HepG2 (cell line): ENCODE results near the gene COQ8B. TPM values are rescaled to one million over a fixed set of nuclear protein-coding genes. Genes with fewer than 3 reads are reported as not detected.

ENCODE experiments used
- BHLHE40 ChIP-seq: IDR thresholded peaks from 2 replicates; pipeline ENCODE4 v1.6.1; 2011; ENCODE audit warnings: low read length, improper control_type of control experiment
- CENPT ChIP-seq: sonication (generic); formaldehyde crosslinking; IDR thresholded peaks from 2 replicates; pipeline ENCODE4 v1.8.0; 2022; ENCODE audit warnings: low read depth, mild to moderate bottlenecking, moderate library complexity, missing genetic modification reagents
- CREB1 ChIP-seq, 2 experiments: fragments of 450-650 bp in 1 of 2; IDR thresholded peaks; 2 replicates each; pipeline ENCODE4 v1.6.1; 2016 to 2017; ENCODE audit warnings: control low read depth in 1 of 2, mild to moderate bottlenecking in 1 of 2, missing compliant biosample characterization in 1 of 2, missing genetic modification characterization in 1 of 2
- FIP1L1 ChIP-seq: fragments of 200-400 bp; formaldehyde crosslinking; IDR thresholded peaks from 2 replicates; pipeline ENCODE4 v1.6.1; 2018; ENCODE audit warnings: low read depth, mild to moderate bottlenecking, low read length, moderate library complexity, borderline replicate concordance; ENCODE audit not compliant: insufficient read depth
- FOXJ3 ChIP-seq: sonication (generic); formaldehyde crosslinking; IDR thresholded peaks from 2 replicates; pipeline ENCODE4 v1.4.0; 2020; ENCODE audit warnings: missing genetic modification reagents, mild to moderate bottlenecking, borderline replicate concordance
- GABPA ChIP-seq, 2 experiments: IDR thresholded peaks; 2 replicates each; pipeline ENCODE4 v1.6.1; 2011 to 2016; ENCODE audit warnings: low read depth in 2 of 2, low read length in 1 of 2, missing biosample characterization in 1 of 2, missing genetic modification characterization in 1 of 2
- HCFC1 ChIP-seq: fragments of 150-350 bp; IDR thresholded peaks from 2 replicates; pipeline ENCODE4 v1.6.1; 2014; ENCODE audit warnings: low read depth, low read length
- LCORL ChIP-seq, 2 experiments: fragments of 450-650 bp in 1 of 2; sonication (generic) in 1 of 2; formaldehyde crosslinking in 1 of 2; IDR thresholded peaks; 2 replicates each; pipeline versions ENCODE4 v1.5.0 to v1.6.1; 2017 to 2020; ENCODE audit warnings: antibody characterized with exemption in 1 of 2, missing genetic modification reagents in 1 of 2
- MBNL3 ChIP-seq: fragments of 250-450 bp; sonication (Bioruptor Pico); conservative IDR thresholded peaks from 2 replicates; pipeline ENCODE4 v1.8.0; 2022; ENCODE audit warnings: mild to moderate bottlenecking, inconsistent platforms
- NCOR1 ChIP-seq: fragments of 200-600 bp; sonication (generic); IDR thresholded peaks from 2 replicates; pipeline ENCODE4 v1.7.0; 2017; ENCODE audit warnings: antibody characterized with exemption, low read length, borderline replicate concordance
- NR2F6 ChIP-seq, 2 experiments: IDR thresholded peaks; 2 replicates each; pipeline ENCODE4 v1.6.1; 2016; ENCODE audit warnings: antibody characterized with exemption in 1 of 2, mild to moderate bottlenecking in 1 of 2
- PHF21A ChIP-seq: sonication (generic); formaldehyde crosslinking; IDR thresholded peaks from 2 replicates; pipeline ENCODE4 v1.5.0; 2020; ENCODE audit warnings: mild to moderate bottlenecking, missing genetic modification reagents
- SIX4 ChIP-seq: sonication (generic); formaldehyde crosslinking; IDR thresholded peaks from 2 replicates; pipeline ENCODE4 v1.4.0; 2020; ENCODE audit warnings: missing genetic modification reagents
- SNAPC2 ChIP-seq: sonication (generic); formaldehyde crosslinking; IDR thresholded peaks from 2 replicates; pipeline ENCODE4 v1.8.1; 2022; ENCODE audit warnings: mild to moderate bottlenecking, missing genetic modification reagents
- SP4 ChIP-seq: sonication (generic); formaldehyde crosslinking; IDR thresholded peaks from 2 replicates; pipeline ENCODE4 v1.8.1; 2023; ENCODE audit warnings: mild to moderate bottlenecking, missing genetic modification reagents
- TBX3 ChIP-seq: fragments of 450-650 bp; IDR thresholded peaks from 2 replicates; pipeline ENCODE4 v1.6.1; 2017; ENCODE audit warnings: antibody characterized with exemption, mild to moderate bottlenecking, inconsistent platforms, borderline replicate concordance
- TFDP2 ChIP-seq: sonication (generic); formaldehyde crosslinking; IDR thresholded peaks from 2 replicates; pipeline ENCODE4 v1.4.0; 2020; ENCODE audit warnings: missing genetic modification reagents
- TRIM24 ChIP-seq: sonication (generic); formaldehyde crosslinking; IDR thresholded peaks from 2 replicates; pipeline ENCODE4 v1.8.0; 2022; ENCODE audit warnings: mild to moderate bottlenecking, missing genetic modification reagents
- ZBTB46 ChIP-seq: sonication (generic); formaldehyde crosslinking; IDR thresholded peaks from 2 replicates; pipeline ENCODE4 v1.4.0; 2020; ENCODE audit warnings: mild to moderate bottlenecking, missing genetic modification reagents, borderline replicate concordance
- ZFP37 ChIP-seq: sonication (generic); formaldehyde crosslinking; IDR thresholded peaks from 2 replicates; pipeline ENCODE4 v1.4.0; 2020; ENCODE audit warnings: missing genetic modification reagents, borderline replicate concordance
- ZMYM4 ChIP-seq: sonication (generic); formaldehyde crosslinking; IDR thresholded peaks from 2 replicates; pipeline ENCODE4 v1.8.1; 2023; ENCODE audit warnings: mild to moderate bottlenecking, missing genetic modification reagents
- ZNF124 ChIP-seq: sonication (generic); formaldehyde crosslinking; IDR thresholded peaks from 2 replicates; pipeline ENCODE4 v1.4.0; 2020; ENCODE audit warnings: missing genetic modification reagents
- ZNF17 ChIP-seq: sonication (generic); formaldehyde crosslinking; IDR thresholded peaks from 2 replicates; pipeline ENCODE4 v1.5.0; 2020; ENCODE audit warnings: mild to moderate bottlenecking, missing genetic modification reagents
- ZNF30 ChIP-seq: sonication (generic); formaldehyde crosslinking; IDR thresholded peaks from 2 replicates; pipeline ENCODE4 v1.5.0; 2020; ENCODE audit warnings: mild to moderate bottlenecking, missing genetic modification reagents
- ZNF768 ChIP-seq: sonication (generic); formaldehyde crosslinking; IDR thresholded peaks from 2 replicates; pipeline ENCODE4 v1.4.0; 2020; ENCODE audit warnings: missing genetic modification reagents
- ZSCAN5A ChIP-seq: sonication (generic); formaldehyde crosslinking; IDR thresholded peaks from 2 replicates; pipeline ENCODE4 v1.8.0; 2022; ENCODE audit warnings: mild to moderate bottlenecking, missing genetic modification reagents, borderline replicate concordance
- polyA plus RNA-seq, 8 experiments: library from polyadenylated mRNA; depleted of rRNA in 3 of 8; stranded (reverse) in 7 of 8; unstranded in 1 of 8; fragments of >200 nt; fragmentation: Illumina TruSeq in 4 of 8; extraction: Trizol in 4 of 8; gene quantifications; 2 replicates each; pipeline versions ENCODE4 v1.2.1 to v1.2.3, GENCODE V29; 2011 to 2016; ENCODE audit warnings: low read depth in 4 of 8, missing spikeins in 1 of 8, mixed read lengths in 1 of 8; ENCODE audit not compliant: insufficient read depth in 1 of 8
- total RNA-seq, 5 experiments: library from RNA; depleted of rRNA; stranded (reverse); fragments of >200 nt; fragmentation: Illumina TruSeq; extraction: Trizol; gene quantifications; 2 replicates each; pipeline ENCODE4 v1.2.3, GENCODE V29; 2016; ENCODE audit warnings: low read depth in 1 of 5

COQ8B gene
- total and polyA plus RNA-seq, 2 of the 13 experiments (the other 11 are each of a cell fraction or from before 2014, with no cell fraction given) = 12.3 to 17.2 TPM

GRCh38 chr19:40750058-40750873 lies 33.6 kb upstream of the COQ8B start, which contains the start of gene ACTMAP (continued):
- TF ChIP-seq TBX3 (no peak), TRIM24 (CRISPR knock-in tag) (no peak), CREB1 (IDR thresholded peaks at IDR 0.05) (peak; percentile 86), CREB1 (CRISPR knock-in tag; IDR thresholded peaks at IDR 0.05) (peak; percentile 95), TFDP2 (CRISPR knock-in tag) (peak; percentile 96), ZNF124 (CRISPR knock-in tag) (peak; percentile 37; the same call in 1 of the 2 replicates), LCORL (IDR thresholded peaks at IDR 0.05) (peak; percentile 86), LCORL (CRISPR knock-in tag; IDR thresholded peaks at IDR 0.05) (peak; percentile 10; the same call in 1 of the 2 replicates), CENPT (CRISPR knock-in tag) (no peak), NCOR1 (peak; percentile 96), SIX4 (CRISPR knock-in tag) (no peak), FIP1L1 (no peak), ZBTB46 (CRISPR knock-in tag) (no peak), ZNF30 (CRISPR knock-in tag) (no peak), SNAPC2 (no peak), PHF21A (CRISPR knock-in tag) (peak; percentile 52; the same call in 1 of the 2 replicates), NR2F6 (IDR thresholded peaks at IDR 0.05) (peak; percentile 98), NR2F6 (CRISPR knock-in tag; IDR thresholded peaks at IDR 0.05) (peak; percentile 96), ZSCAN5A (CRISPR knock-in tag) (no peak), ZFP37 (CRISPR knock-in tag) (no peak), ZMYM4 (CRISPR knock-in tag) (0 out of 2 replicates have a peak, but pooled peaks have one; percentile 58), GABPA (IDR thresholded peaks at IDR 0.05; ENCODE audit: low read depth, low read length) (peak; percentile 65), GABPA (CRISPR knock-in tag; IDR thresholded peaks at IDR 0.05; ENCODE audit: low read depth) (peak; percentile 90), HCFC1 (peak; percentile 50; the same call in 1 of the 2 replicates), ZNF17 (CRISPR knock-in tag) (no peak), FOXJ3 (CRISPR knock-in tag) (no peak), BHLHE40 (peak; percentile 82), ZNF768 (CRISPR knock-in tag) (no peak), SP4 (CRISPR knock-in tag) (peak; percentile 95), MBNL3 (no peak)
